Fibroblast of skin of scalp (primary cell): ENCODE results near the gene INAVA. TPM values are rescaled to one million over a fixed set of nuclear protein-coding genes. Genes with fewer than 3 reads are reported as not detected.

Experiments
- DNase-seq: peaks from one replicate; pipeline ENCODE4 v3.0.0-alpha.2; 2013
- polyA plus RNA-seq, 2 experiments: library from polyadenylated mRNA; unstranded; fragments of 120-200 nt; gene quantifications; one replicate each; pipeline ENCODE4 v1.2.1, GENCODE V29; 2013; ENCODE audit not compliant: insufficient read length in 2 of 2

INAVA gene
- 1.1 TPM for polyA plus RNA-seq (2013, experiment 1 of 2; ENCODE audit: insufficient read length)
- polyA plus RNA-seq (2013, experiment 2 of 2; ENCODE audit: insufficient read length) = 1.3 TPM

GRCh38 chr1:200894712-200895442 lies at the start of gene INAVA:
TSS of gene INAVA (plus strand) at chr1:200894900. CDS start at chr1:200898401, 3,501 bp downstream.
- no peak for DNase-seq

- DNase-seq = no peak
Measured at GRCh38 chr1:200845360-200845759, 49.3 kb upstream of the INAVA start.

DNA sequence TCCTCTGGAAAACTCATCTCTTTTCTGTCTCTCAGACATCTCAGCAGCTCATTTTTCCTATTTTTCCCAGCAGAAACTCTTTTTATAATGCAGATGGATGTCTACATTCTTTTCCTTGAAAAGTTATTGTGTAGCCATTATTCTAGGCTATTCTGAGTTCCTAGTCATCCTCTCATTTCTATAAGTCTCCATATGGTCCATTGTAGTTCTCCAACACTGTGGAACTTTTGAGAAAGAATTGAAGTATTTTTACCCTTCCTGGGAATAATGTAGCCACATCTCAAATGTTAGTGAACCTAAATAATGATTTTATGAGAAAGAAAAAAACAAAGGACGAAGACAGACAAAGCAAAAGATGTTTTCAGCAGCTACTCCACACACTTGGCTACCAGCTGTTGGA lies 48.3 kb upstream of the INAVA start:
- no peak for DNase-seq

- DNase-seq = no peak
Measured at GRCh38 chr1:200849430-200849829, 45.3 kb upstream of the INAVA start.

DNA sequence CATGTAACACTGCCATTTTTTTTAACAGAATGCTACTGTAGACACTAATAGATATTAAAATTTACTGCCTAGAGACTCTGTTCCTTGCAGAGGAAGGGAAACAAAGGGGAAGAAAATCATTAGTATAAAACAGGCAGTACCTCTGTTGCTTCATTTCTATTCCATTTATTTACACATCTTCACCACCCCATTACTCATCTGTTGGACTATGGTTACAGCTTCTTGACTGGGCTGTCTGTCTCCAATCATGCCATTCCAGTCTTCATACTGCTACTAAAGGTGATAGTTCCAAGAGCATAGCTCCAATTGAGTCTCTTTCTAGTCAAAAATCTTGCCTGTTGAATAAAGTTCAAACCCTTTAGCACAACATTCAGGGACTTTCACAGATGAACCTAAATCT lies 44.1 kb upstream of the INAVA start:
- DNase-seq = no peak

DNA sequence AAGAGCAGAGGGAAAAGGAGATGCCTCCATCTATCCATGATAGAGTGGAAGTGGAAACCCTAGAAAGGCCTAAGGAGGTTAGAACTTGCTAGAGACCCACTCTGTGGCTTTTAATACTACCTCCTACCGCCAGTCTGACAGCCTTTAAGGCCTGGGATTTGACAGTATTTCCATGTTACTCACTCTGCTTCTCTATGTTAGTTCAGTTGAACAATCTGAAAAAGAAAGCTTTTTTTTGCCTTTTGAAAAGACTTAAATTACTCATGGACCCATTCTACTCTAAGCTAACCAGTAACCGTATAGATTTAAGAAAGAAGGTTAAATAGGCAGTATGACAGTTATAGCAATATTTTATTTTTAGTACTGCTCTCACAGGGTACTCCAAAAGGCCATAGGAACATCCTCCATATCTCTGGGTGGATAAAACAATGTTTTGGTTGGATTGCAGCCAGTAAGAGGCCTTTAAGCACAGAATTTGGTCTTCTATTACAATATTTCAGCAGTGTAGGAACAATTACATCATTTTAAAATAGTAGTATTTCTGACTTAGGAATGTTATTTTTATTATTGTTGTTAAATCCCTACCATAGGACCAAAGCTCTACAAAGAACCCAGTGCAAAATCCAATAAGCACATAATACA lies 37.9 kb upstream of the INAVA start:
- DNase-seq = peak; percentile 91

- no peak for DNase-seq
Measured at GRCh38 chr1:200857804-200858203, 36.9 kb upstream of the INAVA start.

DNA sequence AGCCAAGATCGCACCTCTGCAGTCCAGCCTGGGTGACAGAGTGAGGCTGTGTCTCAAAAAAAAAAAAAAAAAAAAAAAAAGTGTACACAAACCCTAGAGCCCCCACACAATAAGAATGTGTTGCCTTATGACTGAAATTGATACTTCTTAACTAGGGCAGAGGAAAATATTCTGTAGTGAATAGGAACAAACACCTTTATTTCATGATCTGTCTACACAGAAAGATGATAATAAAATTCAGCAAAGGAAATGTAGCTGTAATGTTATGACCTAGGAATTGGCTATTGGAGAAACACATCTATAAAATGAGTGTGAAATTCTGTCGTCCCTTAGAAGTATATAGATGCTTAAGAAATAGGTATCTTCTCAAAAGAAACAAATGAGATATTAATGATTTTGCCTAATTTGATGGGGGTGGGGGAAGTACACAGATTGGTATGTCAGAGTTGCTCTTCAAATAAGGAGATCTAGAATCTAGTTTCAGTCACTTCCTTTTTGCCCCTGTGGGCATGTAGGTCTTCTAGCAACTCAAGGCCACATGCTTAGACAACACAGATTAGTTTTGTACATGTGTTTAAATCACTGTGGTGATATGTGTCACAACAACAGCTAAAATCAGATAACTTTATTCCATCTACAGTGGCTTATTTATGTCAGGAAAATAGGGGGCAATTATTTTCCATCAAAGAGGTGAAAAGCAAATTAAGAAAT lies 32.6 kb upstream of the INAVA start:
- no peak for DNase-seq

DNA sequence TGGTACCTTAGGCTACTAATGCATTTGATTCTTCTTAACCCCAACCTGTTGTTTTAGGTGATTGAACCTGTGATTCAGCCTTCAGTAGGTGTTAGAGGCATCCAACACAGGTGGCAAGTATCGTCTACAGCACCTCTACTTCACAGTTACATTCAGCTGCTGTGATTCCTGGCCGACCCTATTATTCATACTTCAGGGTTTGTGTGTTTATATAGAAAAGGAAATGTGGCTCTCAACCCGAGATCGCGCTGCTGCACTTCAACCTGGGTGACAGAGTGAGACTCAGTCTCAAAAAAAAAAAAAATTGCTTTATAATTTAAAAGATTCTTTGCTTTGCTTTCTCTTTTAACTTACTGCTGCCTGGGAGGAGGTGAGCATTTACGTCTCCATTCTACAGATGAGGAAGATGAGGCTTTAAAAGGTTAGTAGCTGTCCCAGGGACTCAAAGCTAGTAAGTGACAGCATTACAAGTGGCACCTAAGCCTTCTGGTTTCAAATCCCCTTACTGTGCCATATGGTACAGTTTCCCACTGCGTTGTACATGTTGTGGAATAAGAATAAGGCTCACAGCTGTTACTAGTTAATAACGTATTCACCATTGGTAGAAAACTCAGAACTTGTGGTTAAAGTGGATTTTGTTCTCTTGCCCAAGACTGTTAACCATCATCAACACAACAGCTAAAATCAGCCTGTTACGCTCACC lies 31.8 kb upstream of the INAVA start:
- no peak for DNase-seq

GRCh38 chr1:200866116-200866515 lies 28.6 kb upstream of the INAVA start:
- DNase-seq = peak; percentile 24

DNA sequence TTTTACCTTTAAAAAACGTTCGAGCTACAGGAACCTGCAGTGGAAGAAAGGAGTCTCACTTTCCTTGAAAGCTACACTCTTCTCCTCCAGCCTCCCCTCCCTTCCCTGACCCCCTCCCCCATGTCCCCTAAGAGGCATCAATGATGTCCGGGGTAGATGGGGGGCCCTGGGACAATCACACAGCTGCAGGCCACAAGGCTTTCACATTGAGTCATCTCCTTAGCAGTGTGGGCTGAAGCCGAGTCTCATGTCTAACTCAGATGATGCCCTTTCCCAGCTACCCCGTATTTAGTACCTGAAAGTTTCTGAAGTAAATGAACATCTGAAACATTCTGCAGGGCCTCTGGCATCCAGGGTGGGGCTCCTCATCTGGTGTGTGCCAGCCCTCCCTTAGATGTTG lies 28.2 kb upstream of the INAVA start:
- DNase-seq = no peak

DNA sequence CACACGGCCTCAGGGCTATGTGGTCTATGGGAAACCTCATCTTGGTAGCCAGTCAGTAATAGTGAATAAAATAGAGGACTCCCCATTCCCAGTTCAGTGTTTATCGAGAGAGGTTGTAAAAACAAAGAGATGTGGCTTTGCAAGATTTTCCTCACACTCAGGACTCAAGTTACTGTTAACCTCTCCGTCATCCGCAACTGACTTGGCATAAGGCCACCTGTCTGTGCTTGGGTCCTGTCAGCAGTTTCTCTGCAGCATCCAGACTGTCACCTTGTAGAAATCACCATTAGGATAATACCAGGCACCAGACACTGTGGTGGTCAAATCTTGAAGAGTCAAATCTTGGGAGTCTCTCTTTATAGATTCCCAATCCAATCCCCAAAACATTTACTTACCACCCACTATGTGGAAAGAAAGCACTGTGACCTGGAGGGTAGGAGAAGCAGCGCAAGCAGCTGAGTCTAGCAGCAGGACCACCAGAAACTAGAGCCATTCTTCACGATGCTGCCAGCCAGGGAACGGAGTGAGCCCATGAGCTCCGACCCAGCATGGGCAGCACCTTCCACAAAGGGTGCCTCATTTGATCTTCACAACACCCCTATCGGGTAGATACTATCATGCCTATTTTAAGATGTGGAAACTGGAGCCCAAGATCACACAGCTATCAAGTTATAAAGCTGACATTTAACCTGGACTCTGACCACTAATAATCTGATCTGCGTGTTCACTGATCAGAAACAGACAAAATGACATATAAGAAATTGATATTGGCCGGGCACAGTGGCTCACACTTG lies 27.5 kb upstream of the INAVA start:
- DNase-seq = peak; percentile 20

- DNase-seq = no peak
Measured at GRCh38 chr1:200869376-200869752, 25.3 kb upstream of the INAVA start.

GRCh38 chr1:200869753-200870391 lies 24.8 kb upstream of the INAVA start:
- no peak for DNase-seq

- DNase-seq = no peak
Measured at GRCh38 chr1:200872446-200873115, 22.1 kb upstream of the INAVA start, which contains the start of gene GPR25. TSS of gene GPR25 (plus strand) at chr1:200872981. CDS start at chr1:200873038, 57 bp downstream.

DNA sequence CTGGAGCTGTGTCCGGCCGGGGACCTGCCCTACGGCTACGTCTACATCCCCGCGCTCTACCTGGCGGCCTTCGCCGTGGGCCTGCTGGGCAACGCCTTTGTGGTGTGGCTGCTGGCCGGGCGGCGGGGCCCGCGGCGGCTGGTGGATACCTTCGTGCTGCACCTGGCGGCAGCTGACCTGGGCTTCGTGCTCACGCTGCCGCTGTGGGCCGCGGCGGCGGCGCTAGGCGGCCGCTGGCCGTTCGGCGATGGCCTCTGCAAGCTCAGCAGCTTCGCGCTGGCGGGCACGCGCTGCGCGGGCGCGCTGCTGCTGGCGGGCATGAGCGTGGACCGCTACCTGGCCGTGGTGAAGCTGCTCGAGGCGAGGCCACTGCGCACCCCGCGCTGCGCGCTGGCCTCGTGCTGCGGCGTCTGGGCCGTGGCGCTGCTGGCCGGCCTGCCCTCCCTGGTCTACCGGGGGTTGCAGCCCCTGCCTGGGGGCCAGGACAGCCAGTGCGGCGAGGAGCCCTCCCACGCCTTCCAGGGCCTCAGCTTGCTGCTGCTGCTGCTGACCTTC lies 21.5 kb upstream of the INAVA start:
- no peak for DNase-seq

DNA sequence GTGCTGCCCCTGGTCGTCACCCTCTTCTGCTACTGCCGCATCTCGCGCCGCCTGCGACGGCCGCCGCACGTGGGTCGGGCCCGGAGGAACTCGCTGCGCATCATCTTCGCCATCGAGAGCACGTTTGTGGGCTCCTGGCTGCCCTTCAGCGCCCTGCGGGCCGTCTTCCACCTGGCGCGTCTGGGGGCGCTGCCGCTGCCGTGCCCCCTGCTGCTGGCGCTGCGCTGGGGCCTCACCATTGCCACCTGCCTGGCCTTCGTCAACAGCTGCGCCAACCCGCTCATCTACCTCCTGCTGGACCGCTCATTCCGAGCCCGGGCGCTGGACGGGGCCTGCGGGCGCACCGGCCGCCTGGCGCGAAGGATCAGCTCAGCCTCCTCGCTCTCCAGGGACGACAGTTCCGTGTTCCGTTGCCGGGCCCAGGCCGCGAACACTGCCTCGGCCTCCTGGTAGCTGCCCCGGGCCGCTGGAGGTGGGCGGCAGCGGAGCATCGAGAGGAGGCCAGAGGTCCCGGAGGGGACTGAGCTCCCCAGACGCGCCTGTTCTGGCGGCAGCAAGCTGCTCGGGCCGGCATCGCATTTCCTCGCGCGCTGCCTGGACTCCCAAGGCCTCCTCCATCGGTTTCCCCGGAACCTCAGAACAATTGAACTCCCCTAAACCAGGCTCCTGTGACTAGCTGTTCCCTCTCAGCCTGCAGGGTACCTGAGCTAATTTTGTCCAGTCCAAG lies 20.9 kb upstream of the INAVA start:
- no peak for DNase-seq

DNA sequence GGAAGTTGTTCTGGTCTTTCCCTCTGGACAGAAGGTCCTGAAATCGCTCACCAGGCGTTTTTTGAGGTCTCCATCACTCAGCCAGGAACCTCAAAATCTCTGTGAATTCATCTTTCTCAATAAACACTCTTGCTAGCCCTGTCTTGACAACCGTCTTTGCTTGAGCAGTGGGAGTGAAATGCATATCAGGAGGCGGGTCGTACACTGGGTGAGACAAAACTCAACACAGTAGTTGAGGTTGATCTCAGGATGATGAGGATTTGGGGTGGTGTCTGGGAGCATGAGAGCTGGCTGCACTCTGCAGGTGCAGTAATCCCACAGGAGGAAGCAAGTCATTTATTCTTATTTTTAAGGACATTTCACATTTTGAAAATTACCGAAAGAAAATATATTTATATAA lies 20.0 kb upstream of the INAVA start:
- no peak for DNase-seq

- no peak for DNase-seq
Measured at GRCh38 chr1:200875416-200875815, 19.3 kb upstream of the INAVA start.

DNA sequence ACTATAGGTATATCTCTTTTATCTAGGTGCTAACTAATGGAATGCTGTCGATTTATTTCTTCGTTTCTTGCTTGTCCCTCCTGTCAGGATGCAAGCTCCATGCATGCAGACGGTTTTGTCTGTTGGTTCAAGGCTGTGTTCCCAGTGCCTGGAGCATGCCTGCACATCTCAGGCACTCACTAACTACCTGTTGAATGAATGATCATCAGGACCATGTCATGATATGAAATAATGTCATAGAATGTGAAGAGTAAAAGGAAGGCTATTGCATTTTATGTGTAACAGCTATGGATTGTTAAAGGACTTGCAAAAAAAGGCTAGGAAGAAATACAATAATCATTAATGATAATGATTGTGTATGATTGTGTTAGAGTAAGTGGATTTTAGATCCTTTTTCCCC lies 17.7 kb upstream of the INAVA start:
- DNase-seq = no peak
